SK-N-SH (cell line): ENCODE measurements around the gene PIMREG.

Source experiments
- CHD2 ChIP-seq: fragments of 150-350 bp; IDR thresholded peaks from 2 replicates; pipeline ENCODE4 v1.6.1; 2018; ENCODE audit warnings: low read length; ENCODE audit not compliant: partially characterized antibody
- EZH2phosphoT487 ChIP-seq: fragments of 200-600 bp; sonication (generic); IDR thresholded peaks from 2 replicates; pipeline ENCODE4 v1.6.1; 2017; ENCODE audit warnings: low read depth, mixed run types, mild to moderate bottlenecking, antibody characterized with exemption, moderate library complexity, borderline replicate concordance
- MAX ChIP-seq: IDR thresholded peaks from 2 replicates; pipeline ENCODE4 v1.4.0; 2012; ENCODE audit warnings: low read depth
- MXI1 ChIP-seq: IDR thresholded peaks from 2 replicates; pipeline ENCODE4 v1.6.1; 2012; ENCODE audit warnings: mild to moderate bottlenecking, low read depth, low read length, improper control_type of control experiment
- POLR2AphosphoS5 ChIP-seq: IDR thresholded peaks from 2 replicates; pipeline ENCODE4 v1.6.1; 2012; ENCODE audit warnings: low read depth, low read length
- RXRA ChIP-seq: IDR thresholded peaks from 2 replicates; pipeline ENCODE4 v1.4.0; 2012; ENCODE audit warnings: low read depth, mild to moderate bottlenecking, borderline replicate concordance
- TAF1 ChIP-seq: IDR thresholded peaks from 2 replicates; pipeline ENCODE4 v1.6.1; 2012; ENCODE audit warnings: low read depth, mild to moderate bottlenecking, low read length, moderate library complexity, borderline replicate concordance
- YY1 ChIP-seq: IDR thresholded peaks from 2 replicates; pipeline ENCODE4 v1.4.0; 2012; ENCODE audit warnings: low read depth, mild to moderate bottlenecking
- ZBTB33 ChIP-seq: IDR thresholded peaks from 2 replicates; pipeline ENCODE4 v1.4.0; 2012; ENCODE audit warnings: low read depth, borderline replicate concordance
- TF ChIP-seq, protein P1 (sequence below): fragments of 200-600 bp; sonication (generic); IDR thresholded peaks from 2 replicates; pipeline ENCODE4 v1.6.1; 2017; ENCODE audit warnings: antibody characterized with exemption, mild to moderate bottlenecking, moderate library complexity

- TF ChIP-seq ZBTB33 (no peak), EZH2phosphoT487 (no peak), MXI1 (no peak), MAX (no peak), YY1 (no peak), CHD2 (no peak), POLR2AphosphoS5 (no peak), TAF1 (no peak), RXRA (no peak)
- TF ChIP-seq, protein P1, sequence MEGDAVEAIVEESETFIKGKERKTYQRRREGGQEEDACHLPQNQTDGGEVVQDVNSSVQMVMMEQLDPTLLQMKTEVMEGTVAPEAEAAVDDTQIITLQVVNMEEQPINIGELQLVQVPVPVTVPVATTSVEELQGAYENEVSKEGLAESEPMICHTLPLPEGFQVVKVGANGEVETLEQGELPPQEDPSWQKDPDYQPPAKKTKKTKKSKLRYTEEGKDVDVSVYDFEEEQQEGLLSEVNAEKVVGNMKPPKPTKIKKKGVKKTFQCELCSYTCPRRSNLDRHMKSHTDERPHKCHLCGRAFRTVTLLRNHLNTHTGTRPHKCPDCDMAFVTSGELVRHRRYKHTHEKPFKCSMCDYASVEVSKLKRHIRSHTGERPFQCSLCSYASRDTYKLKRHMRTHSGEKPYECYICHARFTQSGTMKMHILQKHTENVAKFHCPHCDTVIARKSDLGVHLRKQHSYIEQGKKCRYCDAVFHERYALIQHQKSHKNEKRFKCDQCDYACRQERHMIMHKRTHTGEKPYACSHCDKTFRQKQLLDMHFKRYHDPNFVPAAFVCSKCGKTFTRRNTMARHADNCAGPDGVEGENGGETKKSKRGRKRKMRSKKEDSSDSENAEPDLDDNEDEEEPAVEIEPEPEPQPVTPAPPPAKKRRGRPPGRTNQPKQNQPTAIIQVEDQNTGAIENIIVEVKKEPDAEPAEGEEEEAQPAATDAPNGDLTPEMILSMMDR: no peak
Observed at GRCh38 chr17:6471531-6472465, 27.5 kb downstream of the PIMREG start.
